Dedifferentiated amniotic fluid mesenchymal stem cell (primary cell): ENCODE measurements around the gene KPNA3.
A peak's percentile ranks its signal among the peaks of the same experiment; 100 is the strongest.
"Not testable (repeated sequence)": the region's sequence is repeated elsewhere in the genome, so short reads cannot be mapped to it uniquely, and the experiment has no call there.

Source experiments
- DNase-seq: peaks from one replicate; pipeline ENCODE4 v3.0.0-alpha.2; 2016; ENCODE audit errors: extremely low spot score

KPNA3 gene

DNA sequence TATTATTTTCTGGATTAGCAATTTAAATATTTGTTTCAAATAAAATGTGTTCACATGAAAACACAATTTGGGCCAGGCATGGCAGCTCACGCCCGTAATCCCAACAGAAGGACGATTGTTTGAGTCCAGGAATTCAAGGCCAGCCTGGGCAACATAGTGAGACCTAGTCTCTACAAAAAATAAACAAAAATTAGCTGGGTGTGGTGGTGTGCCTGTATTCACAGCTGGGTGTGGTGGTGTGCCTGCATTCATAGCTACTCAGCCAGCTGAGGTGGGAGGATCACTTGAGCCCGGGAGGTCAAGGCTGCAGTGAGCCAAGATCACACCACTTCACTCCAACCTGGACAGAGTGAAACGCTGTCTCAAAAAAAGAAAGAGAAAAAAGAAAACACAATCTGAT, 46.4 kb downstream of the KPNA3 start:
- no peak for DNase-seq

- no peak for DNase-seq
Measured at GRCh38 chr13:49740870-49741269, 51.6 kb downstream of the KPNA3 start.

- DNase-seq: no peak
Measured at GRCh38 chr13:49739498-49740187, 52.8 kb downstream of the KPNA3 start.

- no peak for DNase-seq
Measured at GRCh38 chr13:49733181-49733951, 59.1 kb downstream of the KPNA3 start.

- DNase-seq: peak; percentile 36
Measured at GRCh38 chr13:49731766-49732165, 60.7 kb downstream of the KPNA3 start.

DNA sequence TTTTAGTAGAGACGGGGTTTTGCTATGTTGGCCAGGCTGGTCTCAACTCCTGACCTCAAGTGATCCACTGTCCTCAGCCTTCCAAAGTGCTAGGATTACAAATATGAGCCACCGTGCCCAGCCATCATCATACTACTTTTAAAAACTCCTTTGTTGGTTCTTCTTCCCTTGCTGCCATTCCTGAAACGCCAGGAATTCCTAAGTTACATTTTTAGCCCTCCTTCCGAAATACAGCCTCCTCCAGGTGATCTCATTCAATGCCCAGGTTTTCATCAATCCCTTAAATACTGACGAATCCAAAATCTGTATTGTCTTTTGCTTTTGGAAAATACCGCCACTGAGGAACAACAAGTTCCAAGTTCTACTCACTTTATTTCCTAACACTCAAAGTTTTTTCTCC, 75.9 kb downstream of the KPNA3 start:
- no peak for DNase-seq

DNA sequence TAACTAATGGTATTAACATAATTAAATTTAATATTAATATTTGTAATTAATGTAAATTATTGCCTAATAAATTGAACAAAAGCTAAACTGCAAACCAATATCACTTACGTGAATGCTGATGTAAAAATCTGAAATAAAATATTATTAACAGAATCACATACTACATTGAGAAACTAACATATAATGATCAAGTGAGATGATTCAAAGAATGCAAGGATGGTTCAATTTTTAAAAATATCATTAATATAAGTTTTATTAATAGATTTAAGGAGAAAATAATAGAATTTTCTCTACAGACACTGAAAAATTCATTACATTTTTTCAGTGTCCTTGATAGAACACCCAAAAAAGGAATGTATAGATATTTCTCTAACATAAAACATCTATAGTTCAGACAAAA, 77.7 kb downstream of the KPNA3 start:
- no peak for DNase-seq

DNA sequence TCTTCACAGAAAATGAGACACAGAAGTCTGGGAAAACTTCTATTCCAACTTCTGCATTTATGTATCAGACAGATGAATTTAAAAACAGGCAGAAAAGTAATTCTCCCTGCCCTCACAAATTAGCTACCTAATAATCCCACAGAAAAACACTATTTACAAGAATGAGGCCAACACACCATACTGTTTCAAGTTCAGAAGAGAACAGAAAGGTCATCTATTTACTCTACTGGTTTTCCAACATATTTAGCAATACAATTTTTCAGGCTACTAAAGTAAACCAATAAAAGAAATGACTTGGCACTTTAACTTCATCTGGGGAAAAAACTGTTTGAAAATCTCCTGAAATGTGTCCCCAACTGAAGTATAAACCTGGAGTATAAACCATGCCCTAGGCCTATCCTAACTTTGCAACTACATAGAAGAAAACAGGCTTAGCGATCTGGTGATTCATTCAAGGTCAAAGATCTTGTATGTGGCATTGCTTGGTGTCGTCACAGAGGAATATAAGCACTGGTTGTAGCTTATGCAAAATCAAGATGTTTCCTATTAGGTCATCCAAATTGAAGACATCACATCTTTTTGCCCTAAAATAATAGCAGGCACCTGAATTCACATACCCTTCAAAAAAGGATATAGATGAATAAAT, 81.1 kb downstream of the KPNA3 start:
- peak; percentile 57 for DNase-seq

- not testable (repeated sequence) for DNase-seq
Measured at GRCh38 chr13:49704264-49704663, 88.2 kb downstream of the KPNA3 start.

- no peak for DNase-seq
Measured at GRCh38 chr13:49701491-49701890, 91.0 kb downstream of the KPNA3 start.

DNA sequence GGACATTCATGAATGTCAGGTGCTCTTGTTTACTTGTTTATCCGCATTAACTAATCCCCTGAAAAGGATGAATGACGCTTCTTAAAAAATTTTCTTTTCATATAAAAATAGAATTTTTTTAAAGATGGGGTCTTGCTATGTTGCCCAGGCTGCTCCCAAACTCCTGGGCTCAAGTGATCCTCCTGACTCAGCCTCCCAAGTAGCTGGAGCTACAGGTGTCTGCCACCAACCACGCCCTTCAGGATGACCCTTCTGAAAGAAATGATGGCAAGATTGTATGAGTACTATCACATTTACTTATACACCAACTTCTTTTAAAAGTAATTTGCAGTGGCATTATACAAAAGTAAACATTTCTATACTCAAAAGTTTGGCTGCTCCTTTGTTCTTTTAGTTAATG, 95.0 kb downstream of the KPNA3 start:
- no peak for DNase-seq

- no peak for DNase-seq
Measured at GRCh38 chr13:49694446-49694845, 98.0 kb downstream of the KPNA3 start.

DNA sequence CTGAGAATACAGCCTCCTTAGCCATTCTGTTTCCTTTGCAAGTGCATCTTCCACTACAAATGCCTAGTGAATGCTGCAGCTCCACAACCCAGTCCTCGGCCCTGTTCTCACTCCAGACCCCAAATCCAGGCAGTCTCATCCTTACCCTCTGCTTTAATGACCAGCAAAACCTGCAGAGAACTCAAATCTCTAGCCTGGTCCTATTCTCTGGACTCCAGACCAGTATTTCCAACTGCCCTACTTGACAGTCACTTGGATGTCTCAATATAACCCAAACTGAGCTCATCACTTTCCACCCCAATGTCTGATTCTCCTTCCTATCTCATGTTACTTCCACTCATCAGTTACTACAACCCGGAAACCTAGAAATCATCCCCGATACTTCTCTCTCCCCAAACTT, 98.6 kb downstream of the KPNA3 start:
- no peak for DNase-seq

DNA sequence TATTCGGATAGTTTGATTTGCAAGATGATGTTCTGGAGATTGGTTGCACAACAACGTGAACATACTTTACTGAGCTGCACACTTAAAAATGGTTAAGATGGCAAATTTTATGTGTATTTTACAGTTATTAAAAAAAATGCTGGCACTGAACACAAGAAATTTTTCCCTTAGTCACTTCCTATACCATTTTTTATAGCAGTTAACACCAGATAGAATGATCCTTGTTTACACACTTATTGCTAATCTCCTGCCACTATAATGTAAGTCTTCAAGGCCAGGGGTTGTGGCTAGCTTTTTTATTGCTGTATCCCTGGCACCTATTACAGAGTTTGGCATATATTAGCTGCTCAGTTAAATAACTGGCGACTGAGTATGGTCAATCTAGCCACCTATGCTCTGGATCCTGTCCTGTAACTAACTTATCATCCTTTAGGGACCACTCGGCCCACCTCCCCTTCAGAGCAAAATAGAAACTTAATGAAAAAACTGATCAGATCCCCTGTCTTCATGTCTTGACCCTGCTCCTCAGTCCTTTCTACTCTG, 99.2 kb downstream of the KPNA3 start:
- DNase-seq: no peak

- DNase-seq: peak; percentile 82
Measured at GRCh38 chr13:49690995-49691784, 101.3 kb downstream of the KPNA3 start, which contains the start of gene EBPL. Gene EBPL, minus strand, starts transcription at chr13:49691486. Its CDS starts 62 bp downstream, at chr13:49691424.

DNA sequence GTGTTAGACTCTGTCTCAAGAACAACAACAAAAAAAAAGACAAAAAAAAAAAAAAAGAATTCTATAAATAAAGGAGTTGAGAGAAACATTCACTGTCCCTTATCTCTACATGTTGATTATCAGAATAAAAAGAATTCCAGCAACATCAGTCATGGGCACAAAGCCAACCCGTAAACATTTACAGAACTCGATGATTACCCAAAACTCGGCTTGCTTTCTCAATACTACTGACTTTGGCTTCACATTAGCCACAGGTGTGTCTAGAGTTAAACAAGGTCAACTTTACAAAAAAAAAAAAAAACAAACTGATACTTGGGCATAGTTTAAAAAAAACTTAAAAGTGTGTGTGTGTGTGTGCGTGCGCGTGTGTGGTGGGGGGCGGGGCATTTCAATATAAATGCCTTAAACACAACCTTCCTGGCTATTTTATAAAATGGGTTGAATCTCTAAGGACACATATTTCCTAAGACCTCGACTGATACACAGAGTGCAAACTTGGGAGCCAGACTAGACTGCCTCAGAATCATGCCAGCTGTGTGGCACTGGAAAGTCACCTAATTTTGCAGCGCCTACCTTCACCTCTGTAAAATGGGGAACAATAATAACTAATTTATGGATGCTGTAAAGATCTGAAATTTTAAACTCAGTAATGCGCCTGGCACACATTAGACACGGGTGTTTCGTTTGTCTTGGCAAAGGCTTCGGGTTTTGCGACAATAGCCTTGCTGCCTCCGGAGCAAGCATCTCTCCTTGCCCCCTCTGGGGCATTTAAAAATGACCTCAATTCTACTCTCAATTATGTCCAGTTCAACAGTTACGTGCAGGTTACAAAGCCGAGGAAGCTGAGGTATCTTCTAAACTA, 102.1 kb downstream of the KPNA3 start:
- DNase-seq: peak; percentile 23

DNA sequence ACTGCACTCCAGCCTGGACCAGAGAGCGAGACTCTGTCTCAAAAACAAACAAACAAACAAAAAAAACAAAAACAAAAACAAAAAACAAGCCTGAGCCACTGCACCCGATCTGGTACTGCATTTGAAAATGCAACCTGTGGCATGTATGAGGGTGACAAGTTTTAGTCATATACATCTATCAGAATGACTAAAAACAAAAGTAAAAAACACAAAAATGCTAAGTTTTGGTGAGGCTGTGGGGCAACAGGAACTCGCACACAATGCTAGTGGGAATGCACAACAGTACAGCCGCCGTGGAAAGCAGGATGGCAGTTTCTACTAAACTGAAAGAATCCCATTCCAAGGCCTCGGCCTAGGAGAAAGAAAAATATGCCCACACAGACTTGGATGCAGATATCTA, 109.0 kb downstream of the KPNA3 start:
- DNase-seq: no peak

- no peak for DNase-seq
Measured at GRCh38 chr13:49681842-49682435, 110.5 kb downstream of the KPNA3 start.

- peak; percentile 22 for DNase-seq
Measured at GRCh38 chr13:49679246-49679645, 113.2 kb downstream of the KPNA3 start.

GRCh38 chr13:49678191-49678914, 114.1 kb downstream of the KPNA3 start:
- no peak for DNase-seq
